Type B pancreatic cell (in vitro differentiated cells): ENCODE measurements around the gene KLRF2. TPM values are rescaled to one million over a fixed set of nuclear protein-coding genes. Genes with fewer than 3 reads are reported as not detected.

Experiments used
- DNase-seq: peaks from one replicate; pipeline ENCODE4 v3.0.0; 2021; ENCODE audit warnings: mixed read lengths; ENCODE audit not compliant: unreplicated experiment; ENCODE audit errors: extremely low spot score
- H3K27ac Mint-ChIP-seq: 2 replicates; pipeline ENCODE4 v1.8.0; 2021; ENCODE audit warnings: mild to moderate bottlenecking, mixed read lengths
- H3K27me3 Mint-ChIP-seq: 2 replicates; pipeline ENCODE4 v1.8.0; 2021; ENCODE audit warnings: mixed read lengths
- H3K36me3 Mint-ChIP-seq: 2 replicates; pipeline ENCODE4 v1.8.0; 2021; ENCODE audit warnings: mixed read lengths
- H3K4me1 Mint-ChIP-seq: one replicate; pipeline ENCODE4 v1.8.0; 2021; ENCODE audit warnings: mixed read lengths; ENCODE audit not compliant: unreplicated experiment
- H3K4me3 Mint-ChIP-seq: 2 replicates; pipeline ENCODE4 v1.8.0; 2021; ENCODE audit warnings: mild to moderate bottlenecking, mixed read lengths
- H3K9me3 Mint-ChIP-seq: 2 replicates; pipeline ENCODE4 v1.8.0; 2021; ENCODE audit warnings: mixed read lengths
- total RNA-seq: library from RNA; stranded (reverse); gene quantifications from 2 replicates; pipeline ENCODE4 v1.2.1, GENCODE V29; 2021; ENCODE audit warnings: low replicate concordance
- TF ChIP-seq, protein P1 (sequence below): fragments of 200-600 bp; sonication (generic); conservative IDR thresholded peaks from 2 replicates; pipeline ENCODE4 v1.5.0; 2021; ENCODE audit warnings: antibody characterized with exemption, mild to moderate bottlenecking

KLRF2 gene
- total RNA-seq, 1 donor from 2014 or later: not detected

DNA sequence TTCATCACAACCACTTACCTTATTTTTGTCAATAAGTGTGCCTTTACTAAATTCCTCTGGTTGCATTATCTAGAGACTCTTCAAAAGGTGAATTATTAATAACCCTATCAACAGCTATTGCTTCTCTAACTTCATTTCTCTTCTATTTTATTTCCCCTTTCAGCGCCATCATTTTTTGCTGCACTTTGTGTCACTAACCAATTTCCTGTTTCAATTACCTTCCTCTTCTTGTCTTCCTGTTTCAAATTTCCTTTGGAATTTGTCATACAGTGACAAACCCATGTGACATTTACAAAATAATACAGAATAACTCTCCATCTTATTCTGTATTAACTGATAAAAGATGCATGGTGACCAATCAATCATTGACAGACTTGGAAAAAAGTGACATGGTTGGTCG, 63.1 kb downstream of the KLRF2 start:
- Mint-ChIP-seq H3K9me3 (no peaks in the 10 kb centered on the region), H3K27me3 (peaks cover 23% of the 10 kb centered on the region), H3K4me3 (no peak overlapping the region), H3K36me3 (no peaks in the 10 kb centered on the region), H3K4me1 (no peaks in the 10 kb centered on the region), H3K27ac (no peak overlapping the region)
- DNase-seq: no peak
- TF ChIP-seq, protein P1, sequence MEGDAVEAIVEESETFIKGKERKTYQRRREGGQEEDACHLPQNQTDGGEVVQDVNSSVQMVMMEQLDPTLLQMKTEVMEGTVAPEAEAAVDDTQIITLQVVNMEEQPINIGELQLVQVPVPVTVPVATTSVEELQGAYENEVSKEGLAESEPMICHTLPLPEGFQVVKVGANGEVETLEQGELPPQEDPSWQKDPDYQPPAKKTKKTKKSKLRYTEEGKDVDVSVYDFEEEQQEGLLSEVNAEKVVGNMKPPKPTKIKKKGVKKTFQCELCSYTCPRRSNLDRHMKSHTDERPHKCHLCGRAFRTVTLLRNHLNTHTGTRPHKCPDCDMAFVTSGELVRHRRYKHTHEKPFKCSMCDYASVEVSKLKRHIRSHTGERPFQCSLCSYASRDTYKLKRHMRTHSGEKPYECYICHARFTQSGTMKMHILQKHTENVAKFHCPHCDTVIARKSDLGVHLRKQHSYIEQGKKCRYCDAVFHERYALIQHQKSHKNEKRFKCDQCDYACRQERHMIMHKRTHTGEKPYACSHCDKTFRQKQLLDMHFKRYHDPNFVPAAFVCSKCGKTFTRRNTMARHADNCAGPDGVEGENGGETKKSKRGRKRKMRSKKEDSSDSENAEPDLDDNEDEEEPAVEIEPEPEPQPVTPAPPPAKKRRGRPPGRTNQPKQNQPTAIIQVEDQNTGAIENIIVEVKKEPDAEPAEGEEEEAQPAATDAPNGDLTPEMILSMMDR: no peak

Other genes with a start within 250 kb of the KLRF2 start
- 9.2 and 10.3 TPM in 2 replicates for gene CLEC2D, start 211.8 kb upstream of the KLRF2 start, total RNA-seq
- gene CLECL1, start 148.4 kb upstream of the KLRF2 start, total RNA-seq: not detected in 2 replicates
- gene CD69, start 120.6 kb upstream of the KLRF2 start, total RNA-seq: 0.19 and 1.6 TPM in 2 replicates
- not detected in 2 replicates for gene KLRF1, start 54.0 kb upstream of the KLRF2 start, total RNA-seq
- not detected in 2 replicates for gene CLEC2B, start 12.1 kb upstream of the KLRF2 start, total RNA-seq
- gene CLEC2A, start 50.9 kb downstream of the KLRF2 start, total RNA-seq: not detected in 2 replicates
- gene CLEC12A, start 89.9 kb downstream of the KLRF2 start, total RNA-seq: 0.50 and 0.65 TPM in 2 replicates
- gene CLEC1B, start 117.6 kb downstream of the KLRF2 start, total RNA-seq: 0.62 TPM in 1 of 2 replicates, not detected in the other
- not detected in 2 replicates for gene CLEC12B, start 129.1 kb downstream of the KLRF2 start, total RNA-seq
- not detected in 2 replicates for gene CLEC9A, start 149.2 kb downstream of the KLRF2 start, total RNA-seq
- 0.86 and 3.6 TPM in 2 replicates for gene CLEC1A, start 217.5 kb downstream of the KLRF2 start, total RNA-seq
- gene CLEC7A, start 248.7 kb downstream of the KLRF2 start, total RNA-seq: 1.8 and 16.2 TPM in 2 replicates